ENCODE results near the gene ZFAND5.

The ZFAND5 gene

DNA sequence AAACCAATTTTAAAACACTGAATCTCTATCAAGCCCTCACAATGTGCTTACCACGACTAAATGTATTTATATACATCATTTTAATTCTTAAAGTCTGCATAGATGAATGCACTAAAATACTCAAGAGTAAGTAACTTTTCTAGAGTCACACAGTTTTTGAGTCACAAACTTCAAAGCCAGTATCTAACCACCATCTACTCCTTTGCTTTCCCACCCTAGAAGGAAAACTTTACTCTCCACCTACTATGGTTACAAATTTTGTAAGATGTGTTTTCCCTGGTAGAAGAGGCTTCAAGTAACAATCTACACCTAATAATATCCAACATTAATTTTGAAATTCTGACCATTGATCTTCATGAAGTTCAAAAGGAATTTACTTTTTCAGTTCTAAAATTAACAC is 18.7 kb downstream of the ZFAND5 start:
- Histone ChIP-seq H3K23ac (ENCODE audit: low read length in 2 of 2) (no peak overlapping the region), H4K8ac (ENCODE audit: low read length) (no peak overlapping the region), H2BK15ac (ENCODE audit: low read depth, poor library complexity, severe bottlenecking) (no peak overlapping the region), H3K14ac (ENCODE audit: low read length in 2 of 2) (no peak overlapping the region), H3K18ac (ENCODE audit: low read depth in 1 of 2, low read length in 2 of 2) (no peak overlapping the region), H2BK5ac (ENCODE audit: low read depth, low read length, poor library complexity, severe bottlenecking) (no peak overlapping the region), H2AK5ac (ENCODE audit: low read length, severe bottlenecking) (no peak overlapping the region), H3K27ac (ENCODE audit: low read length, poor library complexity, severe bottlenecking) (no peak overlapping the region), H3K4me3 (ENCODE audit: insufficient read depth in 1 of 2, low read depth in 1 of 2, low read length in 2 of 2) (no peak overlapping the region), H3K79me1 (replicated peaks; ENCODE audit: low read length, poor library complexity, severe bottlenecking) (no peaks in the 10 kb centered on the region), H3K27me3 (ENCODE audit: control insufficient read depth in 1 of 2, insufficient read depth in 1 of 2, low read length in 2 of 2) (no peaks in the 10 kb centered on the region), H2BK12ac (ENCODE audit: low read length in 2 of 2) (no peak overlapping the region), H3K9ac (ENCODE audit: low read length) (no peak overlapping the region), H3K4ac (ENCODE audit: low read depth in 1 of 2, low read length in 2 of 2) (no peak overlapping the region), H2BK120ac (ENCODE audit: low read depth, low read length) (no peak overlapping the region), H3K9me3 (ENCODE audit: control insufficient read depth, low read length) (no peaks in the 10 kb centered on the region), H3K4me1 (ENCODE audit: control insufficient read depth, insufficient read depth, low read depth, low read length) (no peaks in the 10 kb centered on the region), H4K91ac (ENCODE audit: low read length) (no peak overlapping the region), H3K36me3 (ENCODE audit: control insufficient read depth in 1 of 2, insufficient read depth in 2 of 2, low read depth in 1 of 2, low read length in 2 of 2) (no peaks in the 10 kb centered on the region), H2AFZ (ENCODE audit: low read depth, low read length) (no peak overlapping the region), H3K4me2 (ENCODE audit: low read length, poor library complexity, severe bottlenecking) (no peak overlapping the region)
- DNase-seq = no peak
- no CpG with 5 or more reads among the region's 1 CpG for WGBS

DNA sequence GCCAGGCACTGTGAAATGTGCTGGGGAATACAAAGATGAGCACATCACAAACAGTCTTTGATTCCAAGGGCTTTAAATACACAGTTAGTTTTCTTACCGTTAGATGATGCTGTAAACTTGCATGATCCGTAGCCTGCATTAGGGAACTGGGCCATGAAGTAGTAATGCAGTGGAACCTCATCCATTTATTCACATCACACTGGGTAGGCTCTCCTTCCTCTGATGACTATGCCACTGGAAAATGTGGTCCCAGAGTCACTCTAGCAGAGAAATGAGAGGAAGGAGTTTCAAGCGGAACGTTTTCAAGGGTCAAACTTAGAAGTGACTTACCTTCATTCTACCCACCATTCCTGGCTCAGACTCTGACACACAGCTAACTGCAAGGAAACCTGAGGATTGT is 26.4 kb downstream of the ZFAND5 start:
- 96% methylated on average over 4 of the region's 4 CpGs for WGBS
- H3K36me3 ChIP-seq (ENCODE audit: control insufficient read depth in 1 of 2, insufficient read depth in 2 of 2, low read depth in 1 of 2, low read length in 2 of 2) = no peaks in the 10 kb centered on the region
- H3K18ac ChIP-seq (ENCODE audit: low read depth in 1 of 2, low read length in 2 of 2) = no peak overlapping the region
- H3K27ac ChIP-seq (ENCODE audit: low read length, poor library complexity, severe bottlenecking) = no peak overlapping the region
- DNase-seq = no peak
- H3K4me2 ChIP-seq (ENCODE audit: low read length, poor library complexity, severe bottlenecking) = no peak overlapping the region
- H3K9ac ChIP-seq (ENCODE audit: low read length) = no peak overlapping the region
- no peak overlapping the region for H3K4me3 ChIP-seq (ENCODE audit: insufficient read depth in 1 of 2, low read depth in 1 of 2, low read length in 2 of 2)
- no peaks in the 10 kb centered on the region for H3K4me1 ChIP-seq (ENCODE audit: control insufficient read depth, insufficient read depth, low read depth, low read length)
- no peak overlapping the region for H4K8ac ChIP-seq (ENCODE audit: low read length)
- no peak overlapping the region for H2BK120ac ChIP-seq (ENCODE audit: low read depth, low read length)
- no peaks in the 10 kb centered on the region for H3K27me3 ChIP-seq (ENCODE audit: control insufficient read depth in 1 of 2, insufficient read depth in 1 of 2, low read length in 2 of 2)
- H2BK12ac ChIP-seq (ENCODE audit: low read length in 2 of 2) = no peak overlapping the region
- no peak overlapping the region for H3K14ac ChIP-seq (ENCODE audit: low read length in 2 of 2)
- H2BK5ac ChIP-seq (ENCODE audit: low read depth, low read length, poor library complexity, severe bottlenecking) = no peak overlapping the region
- no peaks in the 10 kb centered on the region for H3K79me1 ChIP-seq (replicated peaks; ENCODE audit: low read length, poor library complexity, severe bottlenecking)
- H4K91ac ChIP-seq (ENCODE audit: low read length) = no peak overlapping the region
- no peak overlapping the region for H2BK15ac ChIP-seq (ENCODE audit: low read depth, poor library complexity, severe bottlenecking)
- no peak overlapping the region for H3K4ac ChIP-seq (ENCODE audit: low read depth in 1 of 2, low read length in 2 of 2)
- no peaks in the 10 kb centered on the region for H3K9me3 ChIP-seq (ENCODE audit: control insufficient read depth, low read length)
- H2AFZ ChIP-seq (ENCODE audit: low read depth, low read length) = no peak overlapping the region
- H3K23ac ChIP-seq (ENCODE audit: low read length in 2 of 2) = no peak overlapping the region
- no peak overlapping the region for H2AK5ac ChIP-seq (ENCODE audit: low read length, severe bottlenecking)

GRCh38 chr9:72337286-72337685 is 27.7 kb downstream of the ZFAND5 start:
- Histone ChIP-seq H3K14ac (ENCODE audit: low read length in 2 of 2) (no peak overlapping the region), H2BK120ac (ENCODE audit: low read depth, low read length) (no peak overlapping the region), H3K36me3 (ENCODE audit: control insufficient read depth in 1 of 2, insufficient read depth in 2 of 2, low read depth in 1 of 2, low read length in 2 of 2) (no peaks in the 10 kb centered on the region), H3K18ac (ENCODE audit: low read depth in 1 of 2, low read length in 2 of 2) (no peak overlapping the region), H2BK15ac (ENCODE audit: low read depth, poor library complexity, severe bottlenecking) (no peak overlapping the region), H2BK12ac (ENCODE audit: low read length in 2 of 2) (no peak overlapping the region), H4K8ac (ENCODE audit: low read length) (no peak overlapping the region), H3K4me2 (ENCODE audit: low read length, poor library complexity, severe bottlenecking) (no peak overlapping the region), H3K27ac (ENCODE audit: low read length, poor library complexity, severe bottlenecking) (no peak overlapping the region), H3K23ac (ENCODE audit: low read length in 2 of 2) (no peak overlapping the region), H3K4ac (ENCODE audit: low read depth in 1 of 2, low read length in 2 of 2) (no peak overlapping the region), H4K91ac (ENCODE audit: low read length) (no peak overlapping the region), H2AK5ac (ENCODE audit: low read length, severe bottlenecking) (no peak overlapping the region), H3K9me3 (ENCODE audit: control insufficient read depth, low read length) (no peaks in the 10 kb centered on the region), H3K4me3 (ENCODE audit: insufficient read depth in 1 of 2, low read depth in 1 of 2, low read length in 2 of 2) (no peak overlapping the region), H2AFZ (ENCODE audit: low read depth, low read length) (no peak overlapping the region), H3K4me1 (ENCODE audit: control insufficient read depth, insufficient read depth, low read depth, low read length) (no peaks in the 10 kb centered on the region), H3K27me3 (ENCODE audit: control insufficient read depth in 1 of 2, insufficient read depth in 1 of 2, low read length in 2 of 2) (no peaks in the 10 kb centered on the region), H2BK5ac (ENCODE audit: low read depth, low read length, poor library complexity, severe bottlenecking) (no peak overlapping the region), H3K79me1 (replicated peaks; ENCODE audit: low read length, poor library complexity, severe bottlenecking) (no peaks in the 10 kb centered on the region), H3K9ac (ENCODE audit: low read length) (no peak overlapping the region)
- no peak for DNase-seq
- 86% methylated on average over 3 of the region's 5 CpGs for WGBS

DNA sequence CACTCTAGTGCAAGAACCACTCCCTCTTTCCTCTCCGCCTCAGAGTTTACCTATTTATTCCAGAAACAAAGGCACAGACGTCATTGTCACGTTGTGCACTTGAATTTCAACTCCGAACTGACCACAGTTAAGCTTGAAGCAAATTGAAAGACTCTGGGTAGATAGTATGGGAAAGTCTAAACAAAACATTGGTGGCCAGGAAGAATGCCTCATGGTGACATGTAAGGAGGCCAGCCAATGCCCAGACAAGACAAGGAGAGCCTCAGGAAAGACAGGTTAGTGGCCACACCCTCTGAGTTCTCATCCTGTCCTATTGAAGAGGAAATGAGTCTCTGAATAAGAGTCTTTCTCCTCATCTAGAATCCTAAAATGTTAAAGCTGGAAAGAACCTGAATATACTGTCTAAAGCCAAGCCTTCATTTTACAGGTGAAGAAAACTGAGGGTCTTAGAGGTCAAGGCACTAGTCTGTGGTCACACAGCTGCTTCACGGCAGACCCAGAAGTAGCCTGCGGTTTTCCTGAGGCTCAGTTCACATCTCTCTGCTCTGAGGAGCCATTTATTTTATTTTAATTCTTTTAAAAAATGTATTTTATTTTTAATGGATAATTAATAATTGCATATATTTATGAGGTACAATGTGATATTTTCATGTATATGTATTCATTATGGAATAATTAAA is 30.2 kb downstream of the ZFAND5 start:
- Histone ChIP-seq H3K9me3 (ENCODE audit: control insufficient read depth, low read length) (no peaks in the 10 kb centered on the region), H2BK120ac (ENCODE audit: low read depth, low read length) (no peak overlapping the region), H3K79me1 (replicated peaks; ENCODE audit: low read length, poor library complexity, severe bottlenecking) (no peaks in the 10 kb centered on the region), H3K18ac (ENCODE audit: low read depth in 1 of 2, low read length in 2 of 2) (no peak overlapping the region), H3K4me2 (ENCODE audit: low read length, poor library complexity, severe bottlenecking) (no peak overlapping the region), H3K23ac (ENCODE audit: low read length in 2 of 2) (no peak overlapping the region), H2AK5ac (ENCODE audit: low read length, severe bottlenecking) (no peak overlapping the region), H3K4me1 (ENCODE audit: control insufficient read depth, insufficient read depth, low read depth, low read length) (no peaks in the 10 kb centered on the region), H3K4me3 (ENCODE audit: insufficient read depth in 1 of 2, low read depth in 1 of 2, low read length in 2 of 2) (no peak overlapping the region), H3K4ac (ENCODE audit: low read depth in 1 of 2, low read length in 2 of 2) (no peak overlapping the region), H4K8ac (ENCODE audit: low read length) (no peak overlapping the region), H2BK15ac (ENCODE audit: low read depth, poor library complexity, severe bottlenecking) (no peak overlapping the region), H2BK12ac (ENCODE audit: low read length in 2 of 2) (no peak overlapping the region), H3K9ac (ENCODE audit: low read length) (no peak overlapping the region), H3K27me3 (ENCODE audit: control insufficient read depth in 1 of 2, insufficient read depth in 1 of 2, low read length in 2 of 2) (no peaks in the 10 kb centered on the region), H3K27ac (ENCODE audit: low read length, poor library complexity, severe bottlenecking) (no peak overlapping the region), H3K36me3 (ENCODE audit: control insufficient read depth in 1 of 2, insufficient read depth in 2 of 2, low read depth in 1 of 2, low read length in 2 of 2) (no peaks in the 10 kb centered on the region), H4K91ac (ENCODE audit: low read length) (no peak overlapping the region), H2BK5ac (ENCODE audit: low read depth, low read length, poor library complexity, severe bottlenecking) (no peak overlapping the region), H3K14ac (ENCODE audit: low read length in 2 of 2) (no peak overlapping the region), H2AFZ (ENCODE audit: low read depth, low read length) (no peak overlapping the region)
- no peak for DNase-seq
- WGBS = 77% methylated on average over 4 of the region's 6 CpGs
